Measurements from ENCODE around the gene HOXB2.
"Not testable (repeated sequence)": the region's sequence is repeated elsewhere in the genome, so short reads cannot be mapped to it uniquely, and the experiment has no call there.

Gene HOXB2

DNA sequence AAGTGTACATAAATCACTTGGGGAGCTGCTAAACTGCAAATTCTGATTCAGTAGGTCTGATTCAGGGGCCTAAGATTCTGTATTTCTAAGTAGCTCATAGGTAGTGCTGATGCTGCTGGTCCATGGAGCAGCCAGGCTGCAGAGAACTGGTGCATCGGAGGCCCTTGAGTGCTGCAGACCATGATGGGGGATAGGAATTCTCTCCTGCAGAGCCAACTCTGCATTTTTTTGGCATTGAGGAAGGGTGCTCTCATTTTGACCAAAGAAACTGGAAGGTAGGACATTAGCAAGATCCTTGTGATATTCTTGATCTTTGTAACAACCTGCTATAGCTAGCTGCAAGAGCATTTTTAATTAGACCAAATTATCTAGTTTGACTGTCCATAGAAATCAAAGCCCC is 4.7 kb downstream of the HOXB2 start:
- Histone ChIP-seq H3K4me2 (ENCODE audit: low read depth, low read length, poor library complexity, severe bottlenecking) (no peak overlapping the region), H3K4me3 (ENCODE audit: insufficient read depth, low read length, poor library complexity, severe bottlenecking) (no peak overlapping the region), H3K9ac (ENCODE audit: low read length) (no peak overlapping the region), H3K27me3 (ENCODE audit: low read length) (no peaks in the 10 kb centered on the region; the same call in 1 of the 2 replicates), H3K9me2 (replicated peaks; ENCODE audit: insufficient read depth, low read length) (no peaks in the 10 kb centered on the region), H3K36me3 (ENCODE audit: low read length) (no peaks in the 10 kb centered on the region), H2AFZ (ENCODE audit: low read depth, low read length, severe bottlenecking) (no peak overlapping the region), H3K79me2 (ENCODE audit: insufficient read depth, low read length) (no peaks in the 10 kb centered on the region), H4K20me1 (ENCODE audit: low read depth, low read length) (no peaks in the 10 kb centered on the region), H3K27ac (ENCODE audit: low read depth, low read length) (no peak overlapping the region), H3K9me3 (ENCODE audit: insufficient read depth, low read length) (no peaks in the 10 kb centered on the region), H3F3A (ENCODE audit: insufficient read depth) (no peaks in the 10 kb centered on the region)
- TF ChIP-seq EZH2phosphoT487 (conservative IDR thresholded peaks at IDR 0.05; ENCODE audit: low read length): no peak
- TF ChIP-seq, protein P1, sequence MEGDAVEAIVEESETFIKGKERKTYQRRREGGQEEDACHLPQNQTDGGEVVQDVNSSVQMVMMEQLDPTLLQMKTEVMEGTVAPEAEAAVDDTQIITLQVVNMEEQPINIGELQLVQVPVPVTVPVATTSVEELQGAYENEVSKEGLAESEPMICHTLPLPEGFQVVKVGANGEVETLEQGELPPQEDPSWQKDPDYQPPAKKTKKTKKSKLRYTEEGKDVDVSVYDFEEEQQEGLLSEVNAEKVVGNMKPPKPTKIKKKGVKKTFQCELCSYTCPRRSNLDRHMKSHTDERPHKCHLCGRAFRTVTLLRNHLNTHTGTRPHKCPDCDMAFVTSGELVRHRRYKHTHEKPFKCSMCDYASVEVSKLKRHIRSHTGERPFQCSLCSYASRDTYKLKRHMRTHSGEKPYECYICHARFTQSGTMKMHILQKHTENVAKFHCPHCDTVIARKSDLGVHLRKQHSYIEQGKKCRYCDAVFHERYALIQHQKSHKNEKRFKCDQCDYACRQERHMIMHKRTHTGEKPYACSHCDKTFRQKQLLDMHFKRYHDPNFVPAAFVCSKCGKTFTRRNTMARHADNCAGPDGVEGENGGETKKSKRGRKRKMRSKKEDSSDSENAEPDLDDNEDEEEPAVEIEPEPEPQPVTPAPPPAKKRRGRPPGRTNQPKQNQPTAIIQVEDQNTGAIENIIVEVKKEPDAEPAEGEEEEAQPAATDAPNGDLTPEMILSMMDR (IDR thresholded peaks at IDR 0.05; ENCODE audit: insufficient read depth, low read length, poor library complexity, severe bottlenecking): no peak

DNA sequence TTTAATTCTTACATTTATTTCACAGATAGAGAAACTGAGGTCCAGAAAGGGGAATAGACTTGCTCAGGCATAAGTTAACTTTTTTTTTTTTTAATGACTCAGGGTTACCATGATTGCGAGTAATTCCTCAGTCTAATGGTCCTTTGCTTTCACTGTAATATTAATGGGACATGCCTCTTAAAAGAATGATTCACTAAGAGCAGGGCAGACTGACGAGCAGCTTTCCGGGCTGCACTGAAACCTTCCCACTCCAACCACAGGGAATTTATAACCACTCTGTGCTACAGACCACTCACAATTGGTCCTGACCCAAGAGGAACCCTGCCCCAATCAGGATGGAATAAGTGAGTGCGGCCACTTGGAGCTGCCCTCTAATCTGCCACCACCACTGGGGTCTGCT is 5.7 kb downstream of the HOXB2 start:
- no peaks in the 10 kb centered on the region for H3F3A ChIP-seq (ENCODE audit: insufficient read depth)
- H3K27me3 ChIP-seq (ENCODE audit: low read length): no peaks in the 10 kb centered on the region; the same call in 1 of the 2 replicates
- H3K9me3 ChIP-seq (ENCODE audit: insufficient read depth, low read length): no peaks in the 10 kb centered on the region
- no peak overlapping the region for H3K9ac ChIP-seq (ENCODE audit: low read length)
- no peak overlapping the region for H3K4me3 ChIP-seq (ENCODE audit: insufficient read depth, low read length, poor library complexity, severe bottlenecking)
- TF ChIP-seq EZH2phosphoT487 (conservative IDR thresholded peaks at IDR 0.05; ENCODE audit: low read length): no peak
- TF ChIP-seq, protein P1 (IDR thresholded peaks at IDR 0.05; ENCODE audit: insufficient read depth, low read length, poor library complexity, severe bottlenecking): no peak
- H3K9me2 ChIP-seq (replicated peaks; ENCODE audit: insufficient read depth, low read length): no peaks in the 10 kb centered on the region
- H3K79me2 ChIP-seq (ENCODE audit: insufficient read depth, low read length): no peaks in the 10 kb centered on the region
- no peak overlapping the region for H3K27ac ChIP-seq (ENCODE audit: low read depth, low read length)
- no peaks in the 10 kb centered on the region for H3K36me3 ChIP-seq (ENCODE audit: low read length)
- H4K20me1 ChIP-seq (ENCODE audit: low read depth, low read length): no peaks in the 10 kb centered on the region
- no peak overlapping the region for H2AFZ ChIP-seq (ENCODE audit: low read depth, low read length, severe bottlenecking)
- H3K4me2 ChIP-seq (ENCODE audit: low read depth, low read length, poor library complexity, severe bottlenecking): no peak overlapping the region

DNA sequence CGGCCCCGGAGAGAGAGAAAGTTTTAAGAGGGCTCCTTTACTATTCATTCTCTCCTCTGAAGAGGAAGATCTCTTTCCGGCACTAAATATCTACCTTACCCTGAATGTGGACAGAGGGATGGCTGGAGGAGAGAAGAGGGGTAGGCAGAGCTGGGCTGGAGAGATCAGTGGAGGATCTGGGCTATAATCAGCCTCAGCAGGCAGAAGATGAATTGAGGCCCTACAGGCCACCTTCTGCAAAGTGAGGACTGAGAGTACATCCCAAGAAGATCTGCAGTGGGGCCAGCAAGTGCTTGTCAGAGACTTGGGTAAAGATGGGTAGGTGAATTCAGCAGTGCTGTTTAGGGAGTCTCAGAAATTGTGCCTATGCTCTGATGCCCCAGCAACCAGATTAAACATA is 7.6 kb downstream of the HOXB2 start:
- H3K4me3 ChIP-seq (ENCODE audit: insufficient read depth, low read length, poor library complexity, severe bottlenecking): no peak overlapping the region
- H3K27me3 ChIP-seq (ENCODE audit: low read length): no peaks in the 10 kb centered on the region; the same call in 1 of the 2 replicates
- TF ChIP-seq, protein P1 (IDR thresholded peaks at IDR 0.05; ENCODE audit: insufficient read depth, low read length, poor library complexity, severe bottlenecking): no peak
- TF ChIP-seq EZH2phosphoT487 (conservative IDR thresholded peaks at IDR 0.05; ENCODE audit: low read length): no peak
- H3K27ac ChIP-seq (ENCODE audit: low read depth, low read length): no peak overlapping the region
- H3K9me3 ChIP-seq (ENCODE audit: insufficient read depth, low read length): no peaks in the 10 kb centered on the region
- no peak overlapping the region for H2AFZ ChIP-seq (ENCODE audit: low read depth, low read length, severe bottlenecking)
- H3K79me2 ChIP-seq (ENCODE audit: insufficient read depth, low read length): no peaks in the 10 kb centered on the region
- H3K9ac ChIP-seq (ENCODE audit: low read length): no peak overlapping the region
- H3K36me3 ChIP-seq (ENCODE audit: low read length): no peaks in the 10 kb centered on the region
- no peaks in the 10 kb centered on the region for H3F3A ChIP-seq (ENCODE audit: insufficient read depth)
- H3K9me2 ChIP-seq (replicated peaks; ENCODE audit: insufficient read depth, low read length): no peaks in the 10 kb centered on the region
- H3K4me2 ChIP-seq (ENCODE audit: low read depth, low read length, poor library complexity, severe bottlenecking): no peak overlapping the region
- H4K20me1 ChIP-seq (ENCODE audit: low read depth, low read length): no peaks in the 10 kb centered on the region

DNA sequence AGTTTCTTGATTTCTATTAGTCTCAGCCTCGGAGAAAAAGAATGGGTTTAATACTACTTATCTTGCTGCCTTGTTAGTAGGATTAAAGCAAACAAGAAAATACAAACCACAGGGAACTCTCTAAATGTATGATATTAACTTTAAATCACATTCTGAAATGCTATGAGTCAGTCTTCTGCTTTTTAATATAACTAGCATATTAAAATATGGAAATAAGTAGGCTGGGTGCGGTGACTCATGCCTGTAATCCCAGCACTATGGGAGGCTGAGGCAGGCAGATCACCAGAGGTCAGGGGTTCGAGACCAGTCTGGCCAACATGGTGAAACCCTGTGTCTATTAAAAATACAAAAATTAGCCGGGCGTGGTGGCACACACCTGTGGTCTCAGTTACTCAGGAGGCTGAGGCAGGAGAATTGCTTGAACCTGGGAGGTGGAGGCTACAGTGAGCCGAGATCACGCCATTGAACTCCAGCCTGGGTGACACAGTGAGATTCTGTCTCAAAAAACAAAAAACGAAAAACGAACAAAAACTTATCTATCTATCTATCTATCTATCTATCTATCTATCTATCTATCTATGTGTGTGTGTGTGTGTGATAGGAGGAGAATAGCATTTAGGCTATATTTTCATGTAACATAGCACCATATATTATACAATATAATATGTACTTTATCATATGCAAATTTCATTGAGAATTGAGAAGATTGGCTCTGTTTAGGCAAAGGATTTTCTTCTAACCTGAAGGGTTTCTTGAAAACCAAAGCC is 8.9 kb downstream of the HOXB2 start:
- H3K27ac ChIP-seq (ENCODE audit: low read depth, low read length); H3K4me3 ChIP-seq (ENCODE audit: insufficient read depth, low read length, poor library complexity, severe bottlenecking); H3K9me3 ChIP-seq (ENCODE audit: insufficient read depth, low read length); H3K9ac ChIP-seq (ENCODE audit: low read length); H3F3A ChIP-seq (ENCODE audit: insufficient read depth); H3K27me3 ChIP-seq (ENCODE audit: low read length); H4K20me1 ChIP-seq (ENCODE audit: low read depth, low read length); H3K4me2 ChIP-seq (ENCODE audit: low read depth, low read length, poor library complexity, severe bottlenecking); H3K36me3 ChIP-seq (ENCODE audit: low read length); H3K9me2 ChIP-seq (replicated peaks; ENCODE audit: insufficient read depth, low read length); H3K79me2 ChIP-seq (ENCODE audit: insufficient read depth, low read length); H2AFZ ChIP-seq (ENCODE audit: low read depth, low read length, severe bottlenecking): not testable (repeated sequence)

All from SU-DHL-6 (cell line).